HG03442 (cell line): ENCODE results near the gene SLC27A3.
"Not testable (repeated sequence)": the region's sequence is repeated elsewhere in the genome, so short reads cannot be mapped to it uniquely, and the experiment has no call there.

Experiments
- ATAC-seq: cut with Tn5 transposase; IDR thresholded peaks from one replicate; pipeline ENCODE4 v1.9.1; 2021; ENCODE audit warnings: mild to moderate bottlenecking, moderate library complexity; ENCODE audit not compliant: unreplicated experiment

Gene SLC27A3

GRCh38 chr1:153778824-153779519 lies 3.8 kb downstream of the SLC27A3 start:
- ATAC-seq: no peak

- ATAC-seq: no peak
These were observed 4.8 kb downstream of the SLC27A3 start for GRCh38 chr1:153779781-153780541.

GRCh38 chr1:153780551-153780950 lies 5.3 kb downstream of the SLC27A3 start:
- ATAC-seq: no peak

GRCh38 chr1:153782648-153783047 lies 7.4 kb downstream of the SLC27A3 start:
- not testable (repeated sequence) for ATAC-seq

GRCh38 chr1:153783233-153784190 lies 8.3 kb downstream of the SLC27A3 start:
- peak; percentile 92 for ATAC-seq

- no peak for ATAC-seq
These were observed 11.0 kb downstream of the SLC27A3 start for GRCh38 chr1:153786038-153786790.

- no peak for ATAC-seq
These were observed 14.3 kb downstream of the SLC27A3 start for GRCh38 chr1:153789478-153790034.

- ATAC-seq: no peak
These were observed 15.2 kb downstream of the SLC27A3 start for GRCh38 chr1:153790313-153790965.

- peak; percentile 88 for ATAC-seq
These were observed 15.9 kb downstream of the SLC27A3 start for GRCh38 chr1:153790966-153791647.

GRCh38 chr1:153791648-153792253 lies 16.5 kb downstream of the SLC27A3 start:
- no peak for ATAC-seq

GRCh38 chr1:153792631-153793041 lies 17.4 kb downstream of the SLC27A3 start:
- ATAC-seq: no peak

- ATAC-seq: no peak
These were observed 18.2 kb downstream of the SLC27A3 start for GRCh38 chr1:153793261-153793972.

GRCh38 chr1:153793973-153794615 lies 18.9 kb downstream of the SLC27A3 start:
- no peak for ATAC-seq

GRCh38 chr1:153794624-153795329 lies 19.6 kb downstream of the SLC27A3 start:
- no peak for ATAC-seq

- ATAC-seq: no peak
These were observed 20.2 kb downstream of the SLC27A3 start for GRCh38 chr1:153795330-153795837.

- no peak for ATAC-seq
These were observed 21.0 kb downstream of the SLC27A3 start for GRCh38 chr1:153795934-153796785.
